SU-DHL-6 (cell line): ENCODE data around the gene ESAM.
A peak's percentile ranks its signal among the peaks of the same experiment; 100 is the strongest.

Source experiments
- H2AFZ ChIP-seq: fragments of 200-600 bp; sonication (generic); 2 replicates; pipeline ENCODE4 v1.6.1; 2014; ENCODE audit warnings: low read depth, mild to moderate bottlenecking, moderate library complexity, mixed read lengths, antibody characterized with exemption, low read length; ENCODE audit not compliant: severe bottlenecking
- H3F3A ChIP-seq: fragments of 200-600 bp; shearing (Covaris generic); 2 replicates; pipeline ENCODE4 v1.6.0; 2016; ENCODE audit warnings: antibody characterized with exemption, mild to moderate bottlenecking; ENCODE audit not compliant: insufficient read depth
- H3K27ac ChIP-seq: fragments of 200-600 bp; sonication (generic); 2 replicates; pipeline ENCODE4 v1.5.1; 2016; ENCODE audit warnings: low read depth, mild to moderate bottlenecking, low read length, moderate library complexity, mixed read lengths
- H3K27me3 ChIP-seq: fragments of 200-600 bp; sonication (generic), shearing (Covaris generic); 2 replicates; pipeline ENCODE4 v1.6.0; 2014; ENCODE audit warnings: mild to moderate bottlenecking, low read length
- H3K36me3 ChIP-seq: fragments of 200-600 bp; sonication (generic); 2 replicates; pipeline ENCODE4 v1.6.1; 2014; ENCODE audit warnings: mild to moderate bottlenecking, low read length, mixed read lengths
- H3K4me2 ChIP-seq: fragments of 300-600, 200-600 bp; shearing (Covaris generic), sonication (generic); 2 replicates; pipeline ENCODE4 v1.6.0; 2014; ENCODE audit warnings: low read length, low read depth, mild to moderate bottlenecking; ENCODE audit not compliant: poor library complexity, severe bottlenecking
- H3K4me3 ChIP-seq: fragments of 200-600 bp; sonication (generic); 2 replicates; pipeline ENCODE4 v1.5.1; 2014; ENCODE audit warnings: antibody characterized with exemption, low read length, mild to moderate bottlenecking, mixed read lengths; ENCODE audit not compliant: insufficient read depth, poor library complexity, severe bottlenecking
- H3K79me2 ChIP-seq: fragments of 200-600 bp; sonication (generic); 2 replicates; pipeline ENCODE4 v1.6.1; 2014; ENCODE audit warnings: mild to moderate bottlenecking, low read length, moderate library complexity; ENCODE audit not compliant: insufficient read depth
- H3K9ac ChIP-seq: fragments of 200-600 bp; sonication (generic); 2 replicates; pipeline ENCODE4 v1.7.0; 2014; ENCODE audit warnings: mild to moderate bottlenecking, low read length
- H3K9me2 ChIP-seq: fragments of 200-600 bp; sonication (generic); replicated peaks from 2 replicates; pipeline ENCODE4 v1.6.1; 2014; ENCODE audit warnings: low read length; ENCODE audit not compliant: insufficient read depth
- H3K9me3 ChIP-seq: fragments of 200-600 bp; sonication (generic); 2 replicates; pipeline ENCODE4 v1.6.1; 2014; ENCODE audit warnings: low read length, mixed read lengths; ENCODE audit not compliant: insufficient read depth
- H4K20me1 ChIP-seq: fragments of 200-600 bp; sonication (generic); 2 replicates; pipeline ENCODE4 v1.6.1; 2014; ENCODE audit warnings: low read depth, mild to moderate bottlenecking, antibody characterized with exemption, low read length, moderate library complexity, mixed read lengths
- CTCF ChIP-seq: fragments of 200-600 bp; sonication (generic); IDR thresholded peaks from one replicate; pipeline ENCODE4 v1.5.1; 2017; ENCODE audit warnings: antibody characterized with exemption, mild to moderate bottlenecking, low read length, moderate library complexity; ENCODE audit not compliant: insufficient read depth, poor library complexity, severe bottlenecking
- EZH2phosphoT487 ChIP-seq: fragments of 200-600 bp; sonication (generic), shearing (Covaris generic); conservative IDR thresholded peaks from 2 replicates; pipeline ENCODE4 v1.6.1; 2018; ENCODE audit warnings: mild to moderate bottlenecking, antibody characterized with exemption, low read length, moderate library complexity, mixed read lengths

The ESAM gene

GRCh38 chr11:124768914-124769313, 6.8 kb upstream of the ESAM start:
- Histone ChIP-seq H3K4me3 (no peak overlapping the region), H3K4me2 (no peak overlapping the region), H3K9ac (no peak overlapping the region), H2AFZ (no peak overlapping the region), H3F3A (no peaks in the 10 kb centered on the region), H3K27ac (no peak overlapping the region), H4K20me1 (no peaks in the 10 kb centered on the region), H3K9me2 (no peaks in the 10 kb centered on the region), H3K36me3 (no peaks in the 10 kb centered on the region), H3K9me3 (no peaks in the 10 kb centered on the region), H3K79me2 (no peaks in the 10 kb centered on the region), H3K27me3 (no peaks in the 10 kb centered on the region)
- TF ChIP-seq CTCF (no peak), EZH2phosphoT487 (no peak)

- Histone ChIP-seq H3K27ac (no peak overlapping the region), H2AFZ (no peak overlapping the region), H3K36me3 (no peaks in the 10 kb centered on the region), H3K79me2 (no peaks in the 10 kb centered on the region), H3F3A (no peaks in the 10 kb centered on the region), H3K9me2 (no peaks in the 10 kb centered on the region), H4K20me1 (no peaks in the 10 kb centered on the region), H3K4me3 (no peak overlapping the region), H3K9ac (no peak overlapping the region), H3K9me3 (no peaks in the 10 kb centered on the region), H3K4me2 (no peak overlapping the region), H3K27me3 (no peaks in the 10 kb centered on the region)
- TF ChIP-seq EZH2phosphoT487 (no peak), CTCF (no peak)
Observed at GRCh38 chr11:124766156-124766555, 4.1 kb upstream of the ESAM start.

- H4K20me1 ChIP-seq: no peaks in the 10 kb centered on the region
- peak overlapping the region; percentile 27 for H3K27ac ChIP-seq
- TF ChIP-seq EZH2phosphoT487 (no peak), CTCF (peak; percentile 73)
- H3K9me2 ChIP-seq: no peaks in the 10 kb centered on the region
- H3K79me2 ChIP-seq: no peaks in the 10 kb centered on the region
- H3K9ac ChIP-seq: peak overlapping the region; percentile 63
- no peaks in the 10 kb centered on the region for H3K9me3 ChIP-seq
- peak overlapping the region; percentile 60 for H3K4me2 ChIP-seq
- no peaks in the 10 kb centered on the region for H3K36me3 ChIP-seq
- no peaks in the 10 kb centered on the region for H3K27me3 ChIP-seq
- no peaks in the 10 kb centered on the region for H3F3A ChIP-seq
- H3K4me3 ChIP-seq: peak overlapping the region; percentile 61
- H2AFZ ChIP-seq: peak overlapping the region; percentile 97
Observed at GRCh38 chr11:124763156-124763947, 1.3 kb upstream of the ESAM start.
